ENCODE results near the gene LRCH4. TPM values are rescaled to one million over a fixed set of nuclear protein-coding genes. Genes with fewer than 3 reads are reported as not detected.

LRCH4 gene
- total and polyA plus RNA-seq, 9 of the 15 experiments (the other 6 are each of a cell fraction or from before 2014, with no cell fraction given): 0.06 to 63.3 (median 15.0) TPM

DNA sequence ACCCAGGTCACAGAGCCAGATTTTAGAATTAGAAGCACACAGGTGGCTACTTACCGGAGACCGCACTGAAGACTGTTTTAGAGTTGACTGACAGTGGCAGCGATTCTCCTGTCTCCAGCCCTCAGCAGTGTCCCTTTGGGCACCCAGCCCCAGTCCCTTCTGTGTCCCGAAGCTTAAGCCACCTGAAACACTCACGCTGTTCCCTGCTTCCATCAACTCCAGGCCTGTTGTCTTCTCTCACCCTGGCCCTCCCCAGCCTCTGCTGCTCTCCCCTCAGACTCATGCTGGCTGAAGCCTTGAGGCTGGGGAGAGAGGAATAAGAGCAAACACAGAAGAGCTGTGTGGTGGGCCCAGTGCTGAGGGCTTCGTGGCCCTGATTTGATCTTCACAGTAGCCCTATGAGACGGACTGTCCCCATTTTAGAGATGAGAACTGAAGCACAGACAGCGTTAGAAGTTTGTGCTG lies 22.8 kb downstream of the LRCH4 start (continued):
- TF ChIP-seq, protein P1, sequence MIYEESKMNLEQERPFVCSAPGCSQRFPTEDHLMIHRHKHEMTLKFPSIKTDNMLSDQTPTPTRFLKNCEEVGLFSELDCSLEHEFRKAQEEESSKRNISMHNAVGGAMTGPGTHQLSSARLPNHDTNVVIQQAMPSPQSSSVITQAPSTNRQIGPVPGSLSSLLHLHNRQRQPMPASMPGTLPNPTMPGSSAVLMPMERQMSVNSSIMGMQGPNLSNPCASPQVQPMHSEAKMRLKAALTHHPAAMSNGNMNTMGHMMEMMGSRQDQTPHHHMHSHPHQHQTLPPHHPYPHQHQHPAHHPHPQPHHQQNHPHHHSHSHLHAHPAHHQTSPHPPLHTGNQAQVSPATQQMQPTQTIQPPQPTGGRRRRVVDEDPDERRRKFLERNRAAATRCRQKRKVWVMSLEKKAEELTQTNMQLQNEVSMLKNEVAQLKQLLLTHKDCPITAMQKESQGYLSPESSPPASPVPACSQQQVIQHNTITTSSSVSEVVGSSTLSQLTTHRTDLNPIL (CRISPR knock-in tag; IDR thresholded peaks at IDR 0.05): no peak
- TF ChIP-seq HNRNPLL (IDR thresholded peaks at IDR 0.05; ENCODE audit: low read depth, low read length, poor library complexity, severe bottlenecking) (no peak), POLR2AphosphoS2 (IDR thresholded peaks at IDR 0.05; ENCODE audit: low read length) (no peak), ZBED1 (IDR thresholded peaks at IDR 0.05) (no peak), CCNT2 (IDR thresholded peaks at IDR 0.05; ENCODE audit: borderline replicate concordance, extremely low read depth, insufficient read length, low read depth, low read length) (no peak)
- TF ChIP-seq, protein P2, sequence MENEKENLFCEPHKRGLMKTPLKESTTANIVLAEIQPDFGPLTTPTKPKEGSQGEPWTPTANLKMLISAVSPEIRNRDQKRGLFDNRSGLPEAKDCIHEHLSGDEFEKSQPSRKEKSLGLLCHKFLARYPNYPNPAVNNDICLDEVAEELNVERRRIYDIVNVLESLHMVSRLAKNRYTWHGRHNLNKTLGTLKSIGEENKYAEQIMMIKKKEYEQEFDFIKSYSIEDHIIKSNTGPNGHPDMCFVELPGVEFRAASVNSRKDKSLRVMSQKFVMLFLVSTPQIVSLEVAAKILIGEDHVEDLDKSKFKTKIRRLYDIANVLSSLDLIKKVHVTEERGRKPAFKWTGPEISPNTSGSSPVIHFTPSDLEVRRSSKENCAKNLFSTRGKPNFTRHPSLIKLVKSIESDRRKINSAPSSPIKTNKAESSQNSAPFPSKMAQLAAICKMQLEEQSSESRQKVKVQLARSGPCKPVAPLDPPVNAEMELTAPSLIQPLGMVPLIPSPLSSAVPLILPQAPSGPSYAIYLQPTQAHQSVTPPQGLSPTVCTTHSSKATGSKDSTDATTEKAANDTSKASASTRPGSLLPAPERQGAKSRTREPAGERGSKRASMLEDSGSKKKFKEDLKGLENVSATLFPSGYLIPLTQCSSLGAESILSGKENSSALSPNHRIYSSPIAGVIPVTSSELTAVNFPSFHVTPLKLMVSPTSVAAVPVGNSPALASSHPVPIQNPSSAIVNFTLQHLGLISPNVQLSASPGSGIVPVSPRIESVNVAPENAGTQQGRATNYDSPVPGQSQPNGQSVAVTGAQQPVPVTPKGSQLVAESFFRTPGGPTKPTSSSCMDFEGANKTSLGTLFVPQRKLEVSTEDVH (IDR thresholded peaks at IDR 0.05; ENCODE audit: low read depth, partially characterized antibody): no peak
- TF ChIP-seq, protein P3, sequence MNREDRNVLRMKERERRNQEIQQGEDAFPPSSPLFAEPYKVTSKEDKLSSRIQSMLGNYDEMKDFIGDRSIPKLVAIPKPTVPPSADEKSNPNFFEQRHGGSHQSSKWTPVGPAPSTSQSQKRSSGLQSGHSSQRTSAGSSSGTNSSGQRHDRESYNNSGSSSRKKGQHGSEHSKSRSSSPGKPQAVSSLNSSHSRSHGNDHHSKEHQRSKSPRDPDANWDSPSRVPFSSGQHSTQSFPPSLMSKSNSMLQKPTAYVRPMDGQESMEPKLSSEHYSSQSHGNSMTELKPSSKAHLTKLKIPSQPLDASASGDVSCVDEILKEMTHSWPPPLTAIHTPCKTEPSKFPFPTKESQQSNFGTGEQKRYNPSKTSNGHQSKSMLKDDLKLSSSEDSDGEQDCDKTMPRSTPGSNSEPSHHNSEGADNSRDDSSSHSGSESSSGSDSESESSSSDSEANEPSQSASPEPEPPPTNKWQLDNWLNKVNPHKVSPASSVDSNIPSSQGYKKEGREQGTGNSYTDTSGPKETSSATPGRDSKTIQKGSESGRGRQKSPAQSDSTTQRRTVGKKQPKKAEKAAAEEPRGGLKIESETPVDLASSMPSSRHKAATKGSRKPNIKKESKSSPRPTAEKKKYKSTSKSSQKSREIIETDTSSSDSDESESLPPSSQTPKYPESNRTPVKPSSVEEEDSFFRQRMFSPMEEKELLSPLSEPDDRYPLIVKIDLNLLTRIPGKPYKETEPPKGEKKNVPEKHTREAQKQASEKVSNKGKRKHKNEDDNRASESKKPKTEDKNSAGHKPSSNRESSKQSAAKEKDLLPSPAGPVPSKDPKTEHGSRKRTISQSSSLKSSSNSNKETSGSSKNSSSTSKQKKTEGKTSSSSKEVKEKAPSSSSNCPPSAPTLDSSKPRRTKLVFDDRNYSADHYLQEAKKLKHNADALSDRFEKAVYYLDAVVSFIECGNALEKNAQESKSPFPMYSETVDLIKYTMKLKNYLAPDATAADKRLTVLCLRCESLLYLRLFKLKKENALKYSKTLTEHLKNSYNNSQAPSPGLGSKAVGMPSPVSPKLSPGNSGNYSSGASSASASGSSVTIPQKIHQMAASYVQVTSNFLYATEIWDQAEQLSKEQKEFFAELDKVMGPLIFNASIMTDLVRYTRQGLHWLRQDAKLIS (CRISPR knock-in tag; IDR thresholded peaks at IDR 0.05): no peak

Data from K562 (cell line).